ENCODE results near the gene VEZF1.
A peak's percentile ranks its signal among the peaks of the same experiment; 100 is the strongest.

DNA sequence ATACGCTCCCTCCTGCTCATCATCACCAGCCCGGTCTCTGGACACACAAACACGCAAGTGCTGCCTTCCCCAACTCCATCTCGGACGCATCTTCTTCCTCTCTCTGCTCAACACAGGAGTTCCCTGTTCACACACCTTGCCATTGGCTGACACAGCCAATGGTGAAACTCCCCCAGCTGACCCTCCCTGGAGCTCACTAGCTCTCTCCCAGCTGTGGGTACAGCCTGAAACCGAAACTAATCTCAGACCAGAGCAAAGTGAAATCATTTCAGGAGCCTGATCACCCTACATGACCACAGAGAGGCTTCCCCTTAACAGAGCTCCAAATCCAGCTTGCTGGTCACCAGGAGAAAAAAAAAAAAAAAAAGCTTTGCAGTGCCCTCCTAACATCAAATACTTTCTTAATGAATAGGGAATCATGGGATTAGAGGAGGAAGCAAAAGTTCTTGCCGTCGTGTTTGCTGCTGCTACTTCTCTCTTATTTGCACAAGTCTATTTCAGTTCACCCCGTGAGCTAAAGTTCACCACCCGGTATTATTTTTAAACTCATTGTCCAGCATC lies 41.2 kb downstream of the VEZF1 start:
- TF ChIP-seq POLR2A (IDR thresholded peaks at IDR 0.05) (peak in 1 of 2 donors; percentile 8), CTCF (IDR thresholded peaks at IDR 0.05) (no peak)

Measured in thyroid gland (tissue), 4 donors.